ENCODE results near the gene MZB1. TPM values are rescaled to one million over a fixed set of nuclear protein-coding genes. Genes with fewer than 3 reads are reported as not detected.

The MZB1 gene
- total and polyA plus RNA-seq, 2 of the 13 experiments (the other 11 are each of a cell fraction or from before 2014, with no cell fraction given), result 0.31 to 0.40 TPM

DNA sequence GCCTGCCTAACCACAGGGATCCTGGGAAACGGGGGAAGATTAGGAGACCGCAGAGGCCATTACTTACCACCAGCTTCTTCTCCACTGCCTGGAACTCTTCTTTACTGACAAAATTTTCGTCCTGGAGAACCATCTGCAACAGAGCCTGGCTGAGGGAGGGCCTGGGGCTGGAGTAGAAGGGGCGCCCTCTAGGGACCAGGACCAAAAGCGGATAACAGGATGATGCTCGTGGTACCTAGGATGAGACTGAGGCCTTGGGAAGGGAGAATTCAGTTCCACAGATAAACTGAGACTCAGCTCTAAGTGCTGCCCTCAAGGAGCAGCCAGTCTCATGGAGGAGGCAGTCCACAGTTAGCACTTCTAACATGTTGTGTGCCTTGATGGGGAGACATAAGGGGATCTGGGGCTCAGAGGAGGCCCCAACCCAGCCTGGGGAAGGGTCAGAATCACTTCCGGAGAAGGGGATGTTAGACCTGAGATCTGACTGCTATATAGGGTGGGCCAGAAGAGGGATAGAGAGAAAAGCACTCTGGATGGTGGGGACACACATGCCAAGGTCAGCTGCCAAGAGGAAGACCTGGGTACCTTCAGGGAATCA is 12.9 kb upstream of the MZB1 start (continued):
- TF ChIP-seq MAZ (IDR thresholded peaks at IDR 0.05; ENCODE audit: borderline replicate concordance, low read depth, low read length) (no peak), MAZ (CRISPR knock-in tag; IDR thresholded peaks at IDR 0.05; ENCODE audit: low read depth) (0 out of 2 replicates have a peak, but pooled peaks have one; percentile 40), CBFB (CRISPR knock-in tag; IDR thresholded peaks at IDR 0.05) (0 out of 2 replicates have a peak, but pooled peaks have one; percentile 36), KDM4B (CRISPR knock-in tag; IDR thresholded peaks at IDR 0.05) (no peak), SATB2 (CRISPR knock-in tag; IDR thresholded peaks at IDR 0.05) (no peak), KDM5A (IDR thresholded peaks at IDR 0.05; ENCODE audit: borderline replicate concordance, low read length) (no peak), KMT2A (CRISPR knock-in tag; IDR thresholded peaks at IDR 0.05) (peak; percentile 23; the same call in 1 of the 2 replicates), SAP130 (CRISPR knock-in tag; IDR thresholded peaks at IDR 0.05; ENCODE audit: low read depth) (peak; percentile 41; the same call in 1 of the 2 replicates), MIER3 (CRISPR knock-in tag; IDR thresholded peaks at IDR 0.05; ENCODE audit: borderline replicate concordance) (no peak), TOPORS (CRISPR knock-in tag; IDR thresholded peaks at IDR 0.05) (no peak), STAG1 (CRISPR knock-in tag; IDR thresholded peaks at IDR 0.05) (peak; percentile 56), CENPX (CRISPR knock-in tag; IDR thresholded peaks at IDR 0.05) (no peak), FOSL2 (CRISPR knock-in tag; IDR thresholded peaks at IDR 0.05) (0 out of 2 replicates have a peak, but pooled peaks have one; percentile 21)
- TF ChIP-seq, protein P1, sequence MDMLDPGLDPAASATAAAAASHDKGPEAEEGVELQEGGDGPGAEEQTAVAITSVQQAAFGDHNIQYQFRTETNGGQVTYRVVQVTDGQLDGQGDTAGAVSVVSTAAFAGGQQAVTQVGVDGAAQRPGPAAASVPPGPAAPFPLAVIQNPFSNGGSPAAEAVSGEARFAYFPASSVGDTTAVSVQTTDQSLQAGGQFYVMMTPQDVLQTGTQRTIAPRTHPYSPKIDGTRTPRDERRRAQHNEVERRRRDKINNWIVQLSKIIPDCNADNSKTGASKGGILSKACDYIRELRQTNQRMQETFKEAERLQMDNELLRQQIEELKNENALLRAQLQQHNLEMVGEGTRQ (IDR thresholded peaks at IDR 0.05; ENCODE audit: low read depth, low read length), result no peak
- TF ChIP-seq, protein P1 (CRISPR knock-in tag; IDR thresholded peaks at IDR 0.05; ENCODE audit: borderline replicate concordance), result no peak
- TF ChIP-seq, protein P2, sequence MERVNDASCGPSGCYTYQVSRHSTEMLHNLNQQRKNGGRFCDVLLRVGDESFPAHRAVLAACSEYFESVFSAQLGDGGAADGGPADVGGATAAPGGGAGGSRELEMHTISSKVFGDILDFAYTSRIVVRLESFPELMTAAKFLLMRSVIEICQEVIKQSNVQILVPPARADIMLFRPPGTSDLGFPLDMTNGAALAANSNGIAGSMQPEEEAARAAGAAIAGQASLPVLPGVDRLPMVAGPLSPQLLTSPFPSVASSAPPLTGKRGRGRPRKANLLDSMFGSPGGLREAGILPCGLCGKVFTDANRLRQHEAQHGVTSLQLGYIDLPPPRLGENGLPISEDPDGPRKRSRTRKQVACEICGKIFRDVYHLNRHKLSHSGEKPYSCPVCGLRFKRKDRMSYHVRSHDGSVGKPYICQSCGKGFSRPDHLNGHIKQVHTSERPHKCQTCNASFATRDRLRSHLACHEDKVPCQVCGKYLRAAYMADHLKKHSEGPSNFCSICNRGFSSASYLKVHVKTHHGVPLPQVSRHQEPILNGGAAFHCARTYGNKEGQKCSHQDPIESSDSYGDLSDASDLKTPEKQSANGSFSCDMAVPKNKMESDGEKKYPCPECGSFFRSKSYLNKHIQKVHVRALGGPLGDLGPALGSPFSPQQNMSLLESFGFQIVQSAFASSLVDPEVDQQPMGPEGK (CRISPR knock-in tag; IDR thresholded peaks at IDR 0.05), result 0 out of 2 replicates have a peak, but pooled peaks have one; percentile 26
- TF ChIP-seq, protein P3, sequence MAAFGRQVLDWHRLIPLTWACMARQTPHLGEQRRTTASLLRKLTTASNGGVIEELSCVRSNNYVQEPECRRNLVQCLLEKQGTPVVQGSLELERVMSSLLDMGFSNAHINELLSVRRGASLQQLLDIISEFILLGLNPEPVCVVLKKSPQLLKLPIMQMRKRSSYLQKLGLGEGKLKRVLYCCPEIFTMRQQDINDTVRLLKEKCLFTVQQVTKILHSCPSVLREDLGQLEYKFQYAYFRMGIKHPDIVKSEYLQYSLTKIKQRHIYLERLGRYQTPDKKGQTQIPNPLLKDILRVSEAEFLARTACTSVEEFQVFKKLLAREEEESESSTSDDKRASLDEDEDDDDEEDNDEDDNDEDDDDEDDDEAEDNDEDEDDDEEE (CRISPR knock-in tag; IDR thresholded peaks at IDR 0.05), result 0 out of 2 replicates have a peak, but pooled peaks have one; percentile 22
- TF ChIP-seq, protein P4, sequence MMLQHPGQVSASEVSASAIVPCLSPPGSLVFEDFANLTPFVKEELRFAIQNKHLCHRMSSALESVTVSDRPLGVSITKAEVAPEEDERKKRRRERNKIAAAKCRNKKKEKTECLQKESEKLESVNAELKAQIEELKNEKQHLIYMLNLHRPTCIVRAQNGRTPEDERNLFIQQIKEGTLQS (CRISPR knock-in tag; IDR thresholded peaks at IDR 0.05), result 0 out of 2 replicates have a peak, but pooled peaks have one; percentile 20
- TF ChIP-seq, protein P5, sequence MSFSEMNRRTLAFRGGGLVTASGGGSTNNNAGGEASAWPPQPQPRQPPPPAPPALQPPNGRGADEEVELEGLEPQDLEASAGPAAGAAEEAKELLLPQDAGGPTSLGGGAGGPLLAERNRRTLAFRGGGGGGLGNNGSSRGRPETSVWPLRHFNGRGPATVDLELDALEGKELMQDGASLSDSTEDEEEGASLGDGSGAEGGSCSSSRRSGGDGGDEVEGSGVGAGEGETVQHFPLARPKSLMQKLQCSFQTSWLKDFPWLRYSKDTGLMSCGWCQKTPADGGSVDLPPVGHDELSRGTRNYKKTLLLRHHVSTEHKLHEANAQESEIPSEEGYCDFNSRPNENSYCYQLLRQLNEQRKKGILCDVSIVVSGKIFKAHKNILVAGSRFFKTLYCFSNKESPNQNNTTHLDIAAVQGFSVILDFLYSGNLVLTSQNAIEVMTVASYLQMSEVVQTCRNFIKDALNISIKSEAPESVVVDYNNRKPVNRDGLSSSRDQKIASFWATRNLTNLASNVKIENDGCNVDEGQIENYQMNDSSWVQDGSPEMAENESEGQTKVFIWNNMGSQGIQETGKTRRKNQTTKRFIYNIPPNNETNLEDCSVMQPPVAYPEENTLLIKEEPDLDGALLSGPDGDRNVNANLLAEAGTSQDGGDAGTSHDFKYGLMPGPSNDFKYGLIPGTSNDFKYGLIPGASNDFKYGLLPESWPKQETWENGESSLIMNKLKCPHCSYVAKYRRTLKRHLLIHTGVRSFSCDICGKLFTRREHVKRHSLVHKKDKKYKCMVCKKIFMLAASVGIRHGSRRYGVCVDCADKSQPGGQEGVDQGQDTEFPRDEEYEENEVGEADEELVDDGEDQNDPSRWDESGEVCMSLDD (CRISPR knock-in tag; IDR thresholded peaks at IDR 0.05; ENCODE audit: borderline replicate concordance), result no peak
- TF ChIP-seq, protein P6, sequence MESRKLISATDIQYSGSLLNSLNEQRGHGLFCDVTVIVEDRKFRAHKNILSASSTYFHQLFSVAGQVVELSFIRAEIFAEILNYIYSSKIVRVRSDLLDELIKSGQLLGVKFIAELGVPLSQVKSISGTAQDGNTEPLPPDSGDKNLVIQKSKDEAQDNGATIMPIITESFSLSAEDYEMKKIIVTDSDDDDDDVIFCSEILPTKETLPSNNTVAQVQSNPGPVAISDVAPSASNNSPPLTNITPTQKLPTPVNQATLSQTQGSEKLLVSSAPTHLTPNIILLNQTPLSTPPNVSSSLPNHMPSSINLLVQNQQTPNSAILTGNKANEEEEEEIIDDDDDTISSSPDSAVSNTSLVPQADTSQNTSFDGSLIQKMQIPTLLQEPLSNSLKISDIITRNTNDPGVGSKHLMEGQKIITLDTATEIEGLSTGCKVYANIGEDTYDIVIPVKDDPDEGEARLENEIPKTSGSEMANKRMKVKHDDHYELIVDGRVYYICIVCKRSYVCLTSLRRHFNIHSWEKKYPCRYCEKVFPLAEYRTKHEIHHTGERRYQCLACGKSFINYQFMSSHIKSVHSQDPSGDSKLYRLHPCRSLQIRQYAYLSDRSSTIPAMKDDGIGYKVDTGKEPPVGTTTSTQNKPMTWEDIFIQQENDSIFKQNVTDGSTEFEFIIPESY (CRISPR knock-in tag; IDR thresholded peaks at IDR 0.05), result peak; percentile 98
